Esophagus (tissue), 2 donors: ENCODE results near the gene GORAB. TPM values are rescaled to one million over a fixed set of nuclear protein-coding genes. Genes with fewer than 3 reads are reported as not detected.

Source experiments
- H3K27ac ChIP-seq, 2 donors: one replicate each; pipeline ENCODE4 v1.5.1; 2013; ENCODE audit warnings: low read depth in 2 of 2, mild to moderate bottlenecking in 2 of 2, inconsistent platforms in 1 of 2, low read length in 1 of 2, moderate library complexity in 1 of 2
- H3K27me3 ChIP-seq, 2 donors: one replicate each; pipeline ENCODE4 v1.6.1; 2013; ENCODE audit warnings: low read length in 2 of 2, control low read depth in 1 of 2, mild to moderate bottlenecking in 1 of 2; ENCODE audit not compliant: insufficient read depth in 2 of 2, control insufficient read depth in 1 of 2
- H3K36me3 ChIP-seq, 2 donors: one replicate each; pipeline ENCODE4 v1.6.1; 2013; ENCODE audit warnings: low read length in 1 of 2; ENCODE audit not compliant: control insufficient read depth in 2 of 2, insufficient read depth in 2 of 2
- H3K4me1 ChIP-seq, 2 donors: one replicate each; pipeline ENCODE4 v1.6.1; 2013; ENCODE audit warnings: low read length in 1 of 2; ENCODE audit not compliant: control insufficient read depth in 2 of 2, insufficient read depth in 2 of 2
- H3K4me3 ChIP-seq, 2 donors: one replicate each; pipeline ENCODE4 v1.5.1; 2013; ENCODE audit warnings: low read length in 2 of 2, mild to moderate bottlenecking in 2 of 2, low read depth in 1 of 2, moderate library complexity in 1 of 2
- H3K9me3 ChIP-seq, 2 donors: one replicate each; pipeline ENCODE4 v1.6.1; 2013; ENCODE audit warnings: mild to moderate bottlenecking in 2 of 2, low read depth in 1 of 2, low read length in 1 of 2, moderate library complexity in 1 of 2; ENCODE audit not compliant: control insufficient read depth in 2 of 2, insufficient read depth in 1 of 2
- WGBS, 2 donors: extraction: QIAGEN DNeasy Blood & Tissue Kit; methylation state at CpG; one replicate each; pipeline ENCODE4 v1.1.7; 2013; 5-methylcytosine and 5-hydroxymethylcytosine counted together
- polyA plus RNA-seq, 2 donors: library from polyadenylated mRNA; stranded (reverse); fragments of 200-250 nt; gene quantifications; one replicate each; pipeline ENCODE4 v1.2.3, GENCODE V29; 2013
- donor health status: healthy with polysubstance abuse.
- donor health status: Bipolar disorder and iron deficiency.

Gene GORAB
- polyA plus RNA-seq, 2 donors, result 4.1 to 6.2 TPM

DNA sequence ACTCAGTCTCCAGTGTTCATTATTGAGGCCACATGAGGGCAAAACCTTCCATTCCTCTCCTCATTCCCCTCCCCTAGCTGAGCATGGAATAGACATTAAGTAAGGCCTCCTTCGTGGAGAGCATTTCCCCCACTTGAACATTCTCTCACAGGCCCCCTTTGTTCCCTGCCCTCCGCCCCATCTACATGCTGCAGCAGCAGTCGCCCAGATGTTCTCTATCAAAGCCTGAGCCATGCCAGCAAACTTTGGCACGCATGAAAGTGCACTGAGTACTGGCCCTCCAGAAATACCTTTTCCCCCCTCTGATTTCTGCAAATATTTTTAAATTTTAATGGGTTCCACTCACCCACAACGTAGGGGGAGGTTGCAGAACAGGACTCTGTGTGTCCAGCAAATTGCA is 20.9 kb upstream of the GORAB start:
- H3K27ac ChIP-seq, result no peak overlapping the region
- no peak overlapping the region for H3K4me3 ChIP-seq
- H3K9me3 ChIP-seq, result no peaks in the 10 kb centered on the region
- WGBS, 2 donors, result 61 to 62% methylated on average over 5 of the region's 5 CpGs
- no peaks in the 10 kb centered on the region for H3K4me1 ChIP-seq
- no peaks in the 10 kb centered on the region for H3K36me3 ChIP-seq
- no peaks in the 10 kb centered on the region for H3K27me3 ChIP-seq

DNA sequence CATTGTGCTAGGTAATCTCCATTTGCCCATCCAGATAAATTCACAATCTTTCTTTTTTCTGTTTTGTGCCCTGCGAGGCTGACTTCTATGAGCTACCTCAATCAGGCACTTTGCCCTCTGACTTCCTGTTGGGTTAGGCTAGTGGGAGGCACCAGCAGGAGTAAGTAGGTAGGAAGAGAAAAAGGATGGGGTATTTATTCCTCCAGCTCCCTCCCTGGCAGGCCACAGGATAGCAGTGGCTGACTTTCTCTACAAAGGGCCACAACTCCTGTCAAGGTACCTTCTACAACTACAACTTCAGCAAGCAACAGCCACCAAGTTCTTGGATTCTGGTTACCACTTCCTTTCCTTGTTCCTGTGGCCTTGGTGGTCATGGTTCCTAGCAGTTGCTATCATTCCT is 18.8 kb upstream of the GORAB start:
- no peaks in the 10 kb centered on the region for H3K9me3 ChIP-seq
- no peak overlapping the region for H3K4me3 ChIP-seq
- WGBS, 2 donors, result 49 to 57% methylated on average over 1 of the region's 1 CpG
- no peaks in the 10 kb centered on the region for H3K36me3 ChIP-seq
- no peaks in the 10 kb centered on the region for H3K4me1 ChIP-seq
- no peak overlapping the region for H3K27ac ChIP-seq
- H3K27me3 ChIP-seq, result no peaks in the 10 kb centered on the region

DNA sequence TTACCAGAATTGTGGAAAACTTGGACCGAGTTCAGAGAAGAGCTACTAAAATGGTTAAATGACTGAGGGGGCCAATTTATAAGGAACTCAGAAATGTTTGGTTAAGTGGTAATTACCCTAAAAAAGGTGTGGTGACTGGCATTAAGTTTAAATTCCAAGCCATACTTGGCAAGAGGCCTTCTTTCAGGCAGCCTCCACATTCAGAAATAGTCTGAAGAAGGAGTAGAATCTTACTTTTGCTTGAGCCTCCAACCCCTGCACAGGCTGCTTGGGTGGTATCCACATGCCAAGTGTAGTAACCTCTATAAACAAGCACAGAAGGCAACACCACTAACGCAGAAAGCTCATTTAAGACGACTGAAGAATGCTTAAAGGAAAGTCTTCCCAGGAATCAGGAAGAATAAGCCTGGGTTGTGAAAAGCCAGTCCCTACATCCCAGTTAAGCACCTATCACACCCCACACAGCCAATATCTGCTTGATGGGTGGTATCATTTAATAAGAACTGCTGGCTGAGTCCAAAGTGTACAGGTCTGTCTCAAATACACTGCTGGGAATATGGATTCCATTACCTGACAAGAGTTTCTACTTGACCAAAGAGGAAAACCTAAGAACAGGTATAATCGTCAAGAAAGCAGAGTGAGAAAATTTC is 13.7 kb upstream of the GORAB start:
- WGBS, 2 donors, result 80% methylated on average over 4 of the region's 4 CpGs

DNA sequence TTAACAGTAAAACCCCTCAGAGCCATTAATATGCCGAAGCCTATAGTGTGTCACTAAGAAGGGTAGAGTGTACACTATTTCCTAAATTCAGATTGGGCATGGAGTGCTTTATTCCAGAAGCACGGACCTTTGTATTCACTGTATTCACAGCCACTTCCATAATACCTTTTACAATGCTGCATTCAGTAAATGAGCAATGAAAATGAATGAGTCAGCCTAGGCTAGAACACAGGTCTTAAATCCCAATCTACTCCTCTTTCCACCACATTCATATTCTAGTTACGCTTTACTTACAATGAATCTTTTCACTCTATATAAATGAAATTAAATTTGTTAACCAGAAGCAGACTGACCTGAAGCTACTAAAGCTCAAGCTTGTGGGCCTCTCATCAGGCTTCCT is 13.0 kb upstream of the GORAB start:
- no peaks in the 10 kb centered on the region for H3K36me3 ChIP-seq
- peaks cover 0 to 2% of the 10 kb centered on the region in 2 donors for H3K27me3 ChIP-seq
- H3K4me3 ChIP-seq, result no peak overlapping the region
- no peaks in the 10 kb centered on the region for H3K9me3 ChIP-seq
- H3K27ac ChIP-seq, result no peak overlapping the region
- WGBS, 2 donors, result 79 to 82% methylated on average over 3 of the region's 3 CpGs
- H3K4me1 ChIP-seq, result no peaks in the 10 kb centered on the region

More for the DNA sequence above, 13.7 kb upstream of the GORAB start:
- Histone ChIP-seq H3K27me3 (peaks cover 0 to 2% of the 10 kb centered on the region in 2 donors), H3K4me1 (no peaks in the 10 kb centered on the region), H3K4me3 (no peak overlapping the region), H3K36me3 (no peaks in the 10 kb centered on the region), H3K9me3 (no peaks in the 10 kb centered on the region), H3K27ac (no peak overlapping the region)

DNA sequence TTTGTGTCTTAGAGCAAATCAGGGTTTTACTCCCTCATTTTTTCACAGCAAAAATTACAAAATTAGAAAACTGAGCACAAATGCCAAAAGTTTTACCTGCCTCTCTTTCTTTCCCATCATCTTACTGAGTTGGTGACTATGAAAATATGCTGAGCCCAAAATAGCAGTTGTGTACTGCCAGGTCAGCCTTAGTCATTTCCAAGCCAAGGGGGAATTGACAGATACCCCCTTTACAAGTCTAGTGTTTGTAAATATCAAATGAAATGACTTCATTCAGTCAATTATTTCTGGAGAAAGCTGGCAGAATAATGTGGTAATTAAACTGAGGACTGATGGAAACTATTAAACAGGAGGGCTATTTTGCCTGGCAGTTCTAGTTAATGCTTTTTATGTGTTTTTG is 11.4 kb upstream of the GORAB start:
- no peaks in the 10 kb centered on the region for H3K4me1 ChIP-seq
- H3K36me3 ChIP-seq, result no peaks in the 10 kb centered on the region
- H3K27me3 ChIP-seq, result peaks cover 0 to 2% of the 10 kb centered on the region in 2 donors
- no peak overlapping the region for H3K27ac ChIP-seq
- no peak overlapping the region for H3K4me3 ChIP-seq
- no peaks in the 10 kb centered on the region for H3K9me3 ChIP-seq

DNA sequence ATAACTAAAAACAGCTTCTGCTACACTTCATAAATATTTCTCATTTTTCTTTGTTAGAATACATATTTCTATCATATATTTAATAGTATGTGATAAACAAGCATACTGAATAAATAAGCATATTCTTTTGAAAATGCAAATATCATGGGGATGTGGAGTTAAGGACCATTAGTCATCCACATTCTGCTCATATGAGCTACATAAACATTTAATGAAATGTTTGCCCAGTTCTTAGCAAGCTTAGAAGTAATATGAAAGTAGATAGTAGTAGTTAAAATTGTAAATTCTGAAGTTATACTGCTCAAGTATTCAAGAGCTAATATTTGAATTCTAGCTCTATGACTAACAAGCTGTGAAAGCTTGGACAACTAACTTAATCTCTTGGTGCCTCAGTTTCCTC is 10.1 kb upstream of the GORAB start:
- H3K27me3 ChIP-seq, result peaks cover 0 to 2% of the 10 kb centered on the region in 2 donors
- no peak overlapping the region for H3K4me3 ChIP-seq
- H3K9me3 ChIP-seq, result no peaks in the 10 kb centered on the region
- no peaks in the 10 kb centered on the region for H3K36me3 ChIP-seq
- H3K4me1 ChIP-seq, result no peaks in the 10 kb centered on the region
- H3K27ac ChIP-seq, result no peak overlapping the region

DNA sequence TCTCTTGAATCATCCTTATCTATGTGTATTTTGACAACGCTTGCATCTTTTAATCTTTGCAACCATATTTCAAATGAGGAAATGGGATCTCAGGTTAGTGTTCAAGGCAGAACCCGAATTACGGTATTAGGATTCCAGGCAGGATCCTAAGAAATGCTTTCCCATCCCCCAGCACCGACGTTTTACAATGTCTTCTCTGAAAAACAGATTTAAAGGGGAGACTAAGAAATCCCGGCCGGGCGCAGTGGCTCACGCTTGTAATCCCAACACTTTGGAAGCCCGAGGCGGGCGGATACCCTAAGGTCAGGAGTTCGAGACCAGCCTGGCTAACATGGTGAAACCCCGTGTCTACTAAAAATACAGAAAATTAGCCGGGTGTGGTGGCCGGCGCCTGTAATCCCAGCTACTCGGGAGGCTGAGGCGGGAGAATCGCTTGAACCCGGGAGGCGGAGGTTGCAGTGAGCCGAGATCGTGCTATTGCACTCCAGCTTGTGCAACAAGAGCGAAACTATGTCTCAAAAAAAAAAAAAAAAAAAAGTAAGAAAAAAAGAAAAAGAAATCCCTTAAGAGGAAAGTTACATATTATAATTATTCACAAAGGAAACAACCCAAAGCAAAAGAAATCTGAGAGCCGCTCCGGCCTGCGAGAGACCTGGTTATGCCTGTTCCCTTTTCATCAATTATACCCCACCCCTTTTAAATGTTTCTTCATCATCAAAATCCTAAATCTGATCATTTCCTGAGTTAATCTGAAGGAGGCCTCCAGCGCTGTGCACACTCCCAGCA is 801 bp upstream of the GORAB start:
- Histone ChIP-seq H3K36me3 (no peaks in the 10 kb centered on the region), H3K27ac (peak overlapping the region; percentile 94 to 95), H3K27me3 (no peaks in the 10 kb centered on the region), H3K4me3 (peak overlapping the region; percentile 70 to 73), H3K4me1 (no peaks in the 10 kb centered on the region), H3K9me3 (no peaks in the 10 kb centered on the region)
- 11 to 14% methylated on average over 29 of the region's 29 CpGs for WGBS, 2 donors

DNA sequence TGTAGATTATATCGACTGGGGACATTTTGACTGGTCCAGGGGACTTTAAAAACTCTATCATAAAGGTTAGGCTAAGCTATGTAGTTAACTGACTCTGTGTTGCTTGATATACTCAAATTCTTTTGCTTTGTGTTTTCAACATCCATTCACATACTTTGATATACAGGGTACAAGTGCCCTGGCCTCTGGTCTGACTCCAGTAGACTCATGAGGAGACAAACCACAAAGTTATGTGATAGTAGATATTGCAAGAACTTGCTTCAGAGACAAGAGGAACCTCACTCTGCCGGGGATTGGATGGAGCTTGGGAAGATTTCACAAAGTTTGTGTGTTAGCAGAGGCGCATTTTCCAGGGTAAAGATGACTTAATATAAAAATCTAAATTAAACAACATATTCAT is 1.3 kb downstream of the GORAB start:
- no peaks in the 10 kb centered on the region for H3K9me3 ChIP-seq
- H3K4me3 ChIP-seq, result no peak overlapping the region
- no peak overlapping the region for H3K27ac ChIP-seq
- no peaks in the 10 kb centered on the region for H3K27me3 ChIP-seq
- no peaks in the 10 kb centered on the region for H3K36me3 ChIP-seq
- no peaks in the 10 kb centered on the region for H3K4me1 ChIP-seq
- 77 to 83% methylated on average over 3 of the region's 3 CpGs for WGBS, 2 donors

DNA sequence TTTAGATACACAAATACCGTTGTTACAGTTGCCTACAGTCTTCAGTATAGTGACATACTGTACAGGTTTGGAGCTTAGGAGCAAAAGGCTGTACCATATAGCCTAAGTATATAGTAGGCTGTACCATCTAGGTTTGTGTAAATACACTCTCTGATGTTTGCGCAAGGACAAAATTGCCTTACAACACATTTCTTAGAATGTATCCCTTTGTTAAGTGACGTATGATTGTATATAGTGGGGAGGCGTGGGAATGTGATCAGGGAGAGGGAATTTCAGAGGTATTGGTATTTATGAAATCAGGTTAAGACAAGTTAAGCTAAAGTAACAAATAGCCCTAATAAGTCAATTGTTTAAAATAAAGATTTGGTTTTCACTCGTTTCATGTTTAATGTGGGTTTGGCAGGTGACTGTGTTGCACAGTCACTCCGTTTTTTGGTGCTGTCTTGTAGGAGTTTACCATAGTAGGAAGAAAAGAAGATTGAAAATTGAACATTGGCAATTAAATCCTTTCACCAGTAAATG is 2.7 kb downstream of the GORAB start:
- Histone ChIP-seq H3K9me3 (no peaks in the 10 kb centered on the region), H3K4me3 (no peak overlapping the region), H3K36me3 (no peaks in the 10 kb centered on the region), H3K27me3 (no peaks in the 10 kb centered on the region), H3K27ac (no peak overlapping the region), H3K4me1 (no peaks in the 10 kb centered on the region)
- 79 to 84% methylated on average over 6 of the region's 6 CpGs for WGBS, 2 donors

DNA sequence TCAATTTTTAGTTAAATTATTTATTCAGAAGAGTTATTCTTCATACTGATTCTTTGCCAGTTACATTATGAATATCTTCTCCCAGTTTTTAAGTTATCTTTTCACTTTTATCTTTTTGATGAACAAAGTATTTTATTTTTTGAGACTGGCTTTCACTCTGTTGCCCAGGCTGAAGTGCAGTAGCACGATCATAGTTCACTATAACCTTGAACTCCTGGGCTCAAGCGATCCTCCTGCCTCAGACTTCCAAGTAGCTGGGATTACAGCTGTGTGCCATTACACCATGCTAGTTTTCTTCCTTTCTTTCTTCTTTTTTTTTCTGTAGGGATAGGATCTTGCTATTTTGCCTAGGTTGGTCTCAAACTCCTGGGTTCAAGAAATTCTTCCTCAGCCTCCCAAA is 3.5 kb downstream of the GORAB start:
- no peak overlapping the region for H3K27ac ChIP-seq
- H3K4me1 ChIP-seq, result no peaks in the 10 kb centered on the region
- no peak overlapping the region for H3K4me3 ChIP-seq
- H3K9me3 ChIP-seq, result no peaks in the 10 kb centered on the region
- H3K27me3 ChIP-seq, result no peaks in the 10 kb centered on the region
- H3K36me3 ChIP-seq, result no peaks in the 10 kb centered on the region
- 83 to 95% methylated on average over 2 of the region's 2 CpGs for WGBS, 2 donors
